Endometrial microvascular endothelial cells (primary cell): ENCODE results near the gene RPS2. TPM values are rescaled to one million over a fixed set of nuclear protein-coding genes. Genes with fewer than 3 reads are reported as not detected.

Experiments used
- in situ Hi-C: cut with HindIII; loops from 2 replicates; pipeline ENCODE4 v1.10.0; 2017; ENCODE audit warnings: low sequenced_read_pairs, low pct_unique_long_range_greater_than_20kb; ENCODE audit errors: inconsistent ontology term
- total RNA-seq: library from RNA; depleted of rRNA; stranded (reverse); fragments of >200 nt; gene quantifications from one replicate; pipeline ENCODE4 v1.2.3, GENCODE V29; 2015; ENCODE audit errors: inconsistent ontology term

The RPS2 gene
- total RNA-seq, 1 donor from 2014 or later: 2,988 TPM

- in situ Hi-C loops: no loop called here
Observed at GRCh38 chr16:1914988-1915387, 49.6 kb downstream of the RPS2 start.

- in situ Hi-C loops: no loop called here
Observed at GRCh38 chr16:1914084-1914608, 50.5 kb downstream of the RPS2 start.

- in situ Hi-C loops: no loop called here
Observed at GRCh38 chr16:1913327-1914083, 51.1 kb downstream of the RPS2 start.

GRCh38 chr16:1912215-1912543 is 52.4 kb downstream of the RPS2 start:
- in situ Hi-C loops: no loop called here

Other genes with a start within 250 kb of the RPS2 start
- gene NME3, start 193.3 kb downstream of the RPS2 start, total RNA-seq: 65.6 TPM
- gene EME2, start 192.0 kb downstream of the RPS2 start, total RNA-seq: 3.5 TPM
- 148 TPM for gene MRPS34, start 191.7 kb downstream of the RPS2 start, total RNA-seq
- 35.5 TPM for gene SPSB3, start 182.3 kb downstream of the RPS2 start, total RNA-seq
- gene NUBP2, start 181.9 kb downstream of the RPS2 start, total RNA-seq: 96.6 TPM
- gene IGFALS, start 171.1 kb downstream of the RPS2 start, total RNA-seq: not detected
- 73.6 TPM for gene HAGH, start 138.0 kb downstream of the RPS2 start, total RNA-seq
- 71.5 TPM for gene FAHD1, start 137.6 kb downstream of the RPS2 start, total RNA-seq
- not detected for gene MEIOB, start 92.7 kb downstream of the RPS2 start, total RNA-seq
- gene HS3ST6, start 46.4 kb downstream of the RPS2 start, total RNA-seq: not detected
- 11.2 TPM for gene MSRB1, start 21.6 kb downstream of the RPS2 start, total RNA-seq
- gene RPL3L, start 10.1 kb downstream of the RPS2 start, total RNA-seq: not detected
- gene NDUFB10, start 5.3 kb downstream of the RPS2 start, total RNA-seq: 270 TPM
- gene RNF151, start 2.0 kb upstream of the RPS2 start, total RNA-seq: not detected
- gene TBL3, start 7.2 kb upstream of the RPS2 start, total RNA-seq: 79.9 TPM
- 0.09 TPM for gene NOXO1, start 16.6 kb upstream of the RPS2 start, total RNA-seq
- 17.2 TPM for gene GFER, start 19.4 kb upstream of the RPS2 start, total RNA-seq
- gene SYNGR3, start 25.1 kb upstream of the RPS2 start, total RNA-seq: not detected
- gene ZNF598, start 45.0 kb upstream of the RPS2 start, total RNA-seq: 50.6 TPM
- gene NPW, start 55.0 kb upstream of the RPS2 start, total RNA-seq: not detected
- 194 TPM for gene NHERF2, start 62.1 kb upstream of the RPS2 start, total RNA-seq
- gene NTHL1, start 83.0 kb upstream of the RPS2 start, total RNA-seq: 38.8 TPM
- 59.2 TPM for gene TSC2, start 83.2 kb upstream of the RPS2 start, total RNA-seq
- gene PKD1, start 171.1 kb upstream of the RPS2 start, total RNA-seq: 53.8 TPM
- 0.74 TPM for gene RAB26, start 183.8 kb upstream of the RPS2 start, total RNA-seq
- 87.3 TPM for gene TRAF7, start 191.0 kb upstream of the RPS2 start, total RNA-seq
- not detected for gene CASKIN1, start 231.8 kb upstream of the RPS2 start, total RNA-seq
- gene MLST8, start 240.6 kb upstream of the RPS2 start, total RNA-seq: 40.6 TPM
- 1.9 TPM for gene BRICD5, start 246.0 kb upstream of the RPS2 start, total RNA-seq